Body of pancreas (tissue), 4 donors: ENCODE results near the gene SORCS1.

ENCODE experiments used
- CTCF ChIP-seq, 7 experiments: fragments of 450-650 bp in 4 of 7; fragments of 200-600 bp in 3 of 7; sonication (generic) in 3 of 7; IDR thresholded peaks; one replicate each; pipeline ENCODE4 v1.5.1; 2016 to 2019; ENCODE audit warnings: antibody characterized with exemption in 7 of 7
- POLR2A ChIP-seq, 3 donors: fragments of 450-650 bp; IDR thresholded peaks; one replicate each; pipeline ENCODE4 v1.6.1; 2016; ENCODE audit warnings: antibody characterized with exemption in 3 of 3, mild to moderate bottlenecking in 2 of 3

DNA sequence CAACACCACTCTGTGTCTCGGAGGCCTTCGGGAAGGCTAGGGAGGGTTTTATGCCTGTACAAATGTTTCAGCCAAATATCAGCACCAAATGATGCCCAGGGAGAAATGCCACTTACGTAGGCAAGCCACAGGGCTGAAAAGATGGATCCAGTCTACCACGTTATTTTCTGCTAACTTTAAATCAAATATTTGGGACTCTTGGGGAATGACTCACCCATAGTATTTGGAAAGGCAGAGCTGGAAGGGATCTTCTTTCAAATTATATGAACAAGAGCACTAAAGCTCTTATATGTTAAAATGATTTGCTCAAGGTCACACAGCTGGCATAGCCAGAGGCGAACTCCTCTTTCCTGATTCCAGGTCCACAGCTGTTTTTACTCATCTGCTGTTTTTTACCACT lies 591.4 kb downstream of the SORCS1 start:
- TF ChIP-seq CTCF (IDR thresholded peaks at IDR 0.05) (no peak), POLR2A (IDR thresholded peaks at IDR 0.05) (no peak)
